ENCODE measurements around the gene SLAIN2. TPM values are rescaled to one million over a fixed set of nuclear protein-coding genes. Genes with fewer than 3 reads are reported as not detected.
"Not testable (repeated sequence)": the region's sequence is repeated elsewhere in the genome, so short reads cannot be mapped to it uniquely, and the experiment has no call there.

SLAIN2 gene
- total and polyA plus RNA-seq, 8 donors: 60.1 to 87.0 (median 66.8) TPM

DNA sequence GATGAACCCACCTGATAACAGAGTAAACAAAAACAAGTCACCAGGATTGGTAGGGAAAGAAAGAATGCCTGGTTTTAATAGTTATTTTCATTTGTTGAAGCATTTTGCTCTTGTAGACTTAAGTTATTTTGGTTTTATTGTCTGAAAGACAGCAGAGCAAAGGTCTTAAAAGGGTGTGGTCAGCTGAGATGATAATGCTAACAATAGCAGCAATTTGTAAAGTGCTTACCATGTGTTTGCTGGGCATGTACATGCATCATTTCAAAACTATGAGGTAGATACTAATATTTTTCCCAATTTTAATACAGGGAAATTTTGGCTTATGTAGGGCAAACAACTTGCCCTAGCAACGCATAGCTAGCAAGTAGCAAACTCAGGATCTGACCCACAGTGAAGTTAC is 95.0 kb downstream of the SLAIN2 start:
- ATAC-seq (no peak), DNase-seq (no peak)
- no peaks in the 10 kb centered on the region for H3K27me3 ChIP-seq
- no peaks in the 10 kb centered on the region for H3K36me3 ChIP-seq
- intact Hi-C loops (cut with DNase I): no loop called here
- TF ChIP-seq, protein P1, sequence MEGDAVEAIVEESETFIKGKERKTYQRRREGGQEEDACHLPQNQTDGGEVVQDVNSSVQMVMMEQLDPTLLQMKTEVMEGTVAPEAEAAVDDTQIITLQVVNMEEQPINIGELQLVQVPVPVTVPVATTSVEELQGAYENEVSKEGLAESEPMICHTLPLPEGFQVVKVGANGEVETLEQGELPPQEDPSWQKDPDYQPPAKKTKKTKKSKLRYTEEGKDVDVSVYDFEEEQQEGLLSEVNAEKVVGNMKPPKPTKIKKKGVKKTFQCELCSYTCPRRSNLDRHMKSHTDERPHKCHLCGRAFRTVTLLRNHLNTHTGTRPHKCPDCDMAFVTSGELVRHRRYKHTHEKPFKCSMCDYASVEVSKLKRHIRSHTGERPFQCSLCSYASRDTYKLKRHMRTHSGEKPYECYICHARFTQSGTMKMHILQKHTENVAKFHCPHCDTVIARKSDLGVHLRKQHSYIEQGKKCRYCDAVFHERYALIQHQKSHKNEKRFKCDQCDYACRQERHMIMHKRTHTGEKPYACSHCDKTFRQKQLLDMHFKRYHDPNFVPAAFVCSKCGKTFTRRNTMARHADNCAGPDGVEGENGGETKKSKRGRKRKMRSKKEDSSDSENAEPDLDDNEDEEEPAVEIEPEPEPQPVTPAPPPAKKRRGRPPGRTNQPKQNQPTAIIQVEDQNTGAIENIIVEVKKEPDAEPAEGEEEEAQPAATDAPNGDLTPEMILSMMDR (IDR thresholded peaks at IDR 0.05): no peak
- no peaks in the 10 kb centered on the region for H3K4me1 ChIP-seq
- no peaks in the 10 kb centered on the region for H3K9me3 ChIP-seq
- no peak overlapping the region for H3K27ac ChIP-seq
- H3K4me3 ChIP-seq: no peak overlapping the region

DNA sequence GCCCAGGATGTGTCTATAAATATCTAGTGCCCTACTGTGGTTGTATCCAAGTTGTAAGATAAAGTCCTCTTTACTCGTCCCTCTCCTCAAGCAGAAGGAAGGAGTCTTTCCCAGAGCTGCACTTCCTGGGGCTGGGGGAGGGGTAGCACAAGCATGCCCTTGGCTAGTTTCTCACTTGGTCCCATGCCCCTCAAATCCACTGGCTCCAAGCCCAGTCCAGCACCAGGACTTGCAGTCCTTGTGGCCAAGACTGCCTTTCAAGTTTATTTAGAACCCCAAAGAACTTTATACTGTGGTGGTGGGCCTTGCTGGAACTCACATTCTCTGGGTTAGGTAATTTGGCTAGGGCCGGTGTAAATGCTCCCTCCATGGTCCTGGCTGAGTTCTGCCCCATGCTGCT is 98.7 kb downstream of the SLAIN2 start:
- ATAC-seq: no peak
- TF ChIP-seq, protein P1 (IDR thresholded peaks at IDR 0.05): no peak
- H3K4me1 ChIP-seq: no peaks in the 10 kb centered on the region
- no peaks in the 10 kb centered on the region for H3K27me3 ChIP-seq
- H3K4me3 ChIP-seq: no peak overlapping the region
- intact Hi-C loops (cut with DNase I): no loop called here
- H3K36me3 ChIP-seq: no peaks in the 10 kb centered on the region
- DNase-seq: no peak
- no peaks in the 10 kb centered on the region for H3K9me3 ChIP-seq
- no peak overlapping the region for H3K27ac ChIP-seq

DNA sequence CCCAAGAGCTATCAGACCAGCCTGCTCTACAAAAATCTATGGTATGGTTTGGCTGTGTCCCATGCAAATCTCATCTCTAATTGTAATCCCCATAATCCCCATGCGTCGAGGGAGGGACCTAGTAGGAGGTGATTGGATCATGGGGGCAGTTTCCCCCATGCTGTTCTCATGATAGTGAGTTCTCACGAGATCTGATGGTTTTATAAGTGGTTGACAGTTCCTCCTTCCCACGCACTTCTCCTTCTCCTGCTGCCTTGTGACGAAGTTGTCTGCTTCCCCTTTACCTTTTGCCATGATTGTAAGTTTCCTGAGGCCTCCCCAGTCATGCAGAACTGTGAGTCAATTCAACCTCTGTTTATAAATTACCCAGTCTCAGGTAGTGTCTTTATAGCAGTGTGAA is 99.6 kb downstream of the SLAIN2 start:
- DNase-seq; H3K36me3 ChIP-seq; H3K4me3 ChIP-seq; H3K9me3 ChIP-seq; H3K27ac ChIP-seq; H3K4me1 ChIP-seq; ATAC-seq; H3K27me3 ChIP-seq; intact Hi-C loops (cut with DNase I): not testable (repeated sequence)

DNA sequence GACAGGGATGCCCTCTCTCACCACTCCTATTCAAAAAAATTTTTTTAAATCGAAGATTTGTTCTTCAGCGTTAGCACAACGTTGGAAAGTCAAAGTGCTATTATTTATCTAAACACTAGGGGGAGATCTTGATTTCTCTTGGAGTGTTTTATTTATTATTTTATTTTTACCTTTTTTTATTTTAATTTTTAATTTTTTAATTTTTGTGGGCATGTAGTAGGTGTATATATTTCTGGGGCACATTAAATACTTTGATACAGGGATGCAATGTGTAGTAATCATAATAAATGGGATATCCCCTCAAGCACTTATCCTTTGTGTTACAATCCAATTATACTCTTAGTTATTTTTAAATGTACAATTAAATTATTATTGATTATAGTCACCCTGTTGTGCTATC is 104.4 kb downstream of the SLAIN2 start:
- H3K4me3 ChIP-seq: no peak overlapping the region
- TF ChIP-seq, protein P1 (IDR thresholded peaks at IDR 0.05): peak; percentile 45 to 60
- intact Hi-C loops (cut with DNase I): no loop called here
- H3K9me3 ChIP-seq: no peaks in the 10 kb centered on the region
- H3K36me3 ChIP-seq: no peaks in the 10 kb centered on the region
- no peak overlapping the region for H3K27ac ChIP-seq
- H3K4me1 ChIP-seq: no peaks in the 10 kb centered on the region
- H3K27me3 ChIP-seq: no peaks in the 10 kb centered on the region
- peak; percentile 38 for ATAC-seq
- DNase-seq: no peak

DNA sequence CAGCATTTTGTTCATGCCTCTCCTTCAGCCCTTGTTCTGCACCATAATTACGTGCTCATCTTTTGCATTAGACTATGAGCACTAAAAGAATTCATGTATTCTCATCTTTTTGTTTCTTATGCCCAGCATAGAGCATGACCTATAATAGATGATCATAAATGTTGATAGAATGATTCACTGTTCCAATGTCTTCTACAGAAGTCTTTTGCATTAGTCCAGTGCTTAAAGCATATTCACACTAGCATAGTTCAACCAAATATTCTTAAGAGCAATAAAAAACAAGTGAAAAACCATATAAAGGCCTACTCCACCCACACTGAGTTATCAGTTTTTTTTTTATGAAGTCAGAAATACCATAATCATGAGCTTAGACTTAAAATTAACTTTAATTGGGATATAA is 105.3 kb downstream of the SLAIN2 start:
- H3K4me3 ChIP-seq: no peak overlapping the region
- no peak overlapping the region for H3K27ac ChIP-seq
- ATAC-seq (no peak), DNase-seq (no peak)
- no peaks in the 10 kb centered on the region for H3K27me3 ChIP-seq
- H3K9me3 ChIP-seq: no peaks in the 10 kb centered on the region
- no peaks in the 10 kb centered on the region for H3K4me1 ChIP-seq
- intact Hi-C loops (cut with DNase I): no loop called here
- no peaks in the 10 kb centered on the region for H3K36me3 ChIP-seq
- TF ChIP-seq, protein P1 (IDR thresholded peaks at IDR 0.05): no peak

DNA sequence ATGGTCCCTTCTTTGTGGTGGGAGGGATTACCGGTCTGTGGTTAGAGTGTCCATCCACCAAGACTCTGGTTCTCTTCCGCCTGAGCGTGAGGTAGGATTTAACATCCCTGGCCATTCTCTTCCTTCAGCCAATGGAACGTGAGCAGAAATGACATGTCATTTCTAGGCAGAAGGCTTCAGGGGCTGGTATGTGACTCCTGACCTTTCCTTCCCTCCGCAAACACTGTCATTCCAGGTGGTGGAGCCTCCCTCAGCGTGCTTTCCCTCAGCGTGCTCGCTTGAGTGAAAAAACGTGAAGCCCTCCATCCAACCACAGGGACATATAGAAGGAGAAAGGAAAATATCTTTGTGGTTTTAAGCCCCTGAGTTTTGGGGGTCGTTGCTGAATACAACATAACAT is 107.8 kb downstream of the SLAIN2 start:
- no peak for ATAC-seq
- intact Hi-C loops (cut with DNase I): no loop called here
- TF ChIP-seq, protein P1 (IDR thresholded peaks at IDR 0.05): no peak
- DNase-seq: no peak
- H3K4me1 ChIP-seq: no peaks in the 10 kb centered on the region
- no peak overlapping the region for H3K4me3 ChIP-seq
- H3K27me3 ChIP-seq: no peaks in the 10 kb centered on the region
- no peaks in the 10 kb centered on the region for H3K36me3 ChIP-seq
- no peak overlapping the region for H3K27ac ChIP-seq
- H3K9me3 ChIP-seq: no peaks in the 10 kb centered on the region

All from left lung (tissue), 10 donors.